ENCODE measurements around the gene UGT1A1.

- no peak for TF ChIP-seq POLR2AphosphoS5 (IDR thresholded peaks at IDR 0.05; ENCODE audit: borderline replicate concordance, low read depth, low read length)
- TF ChIP-seq EZH2 (IDR thresholded peaks at IDR 0.05), result no peak
- TF ChIP-seq FOXP2 (optimal IDR thresholded peaks at IDR 0.05; ENCODE audit: control extremely low read depth, extremely low read length, insufficient read depth), result no peak
These were observed 48.6 kb upstream of the UGT1A1 start for GRCh38 chr2:233711312-233712008.

Data from SK-N-MC (cell line).